A673 (cell line): ENCODE results near the gene TMEM132C.

Source experiments
- EZH2 ChIP-seq: fragments of 200-600 bp; sonication (generic); IDR thresholded peaks from 2 replicates; pipeline ENCODE4 v1.6.1; 2017; ENCODE audit warnings: borderline replicate concordance, low read depth, mild to moderate bottlenecking, mixed read lengths, antibody characterized with exemption, low read length; ENCODE audit not compliant: poor library complexity, severe bottlenecking
- TF ChIP-seq, protein P1 (sequence below): fragments of 300-800, 200-600 bp; sonication (generic); conservative IDR thresholded peaks from 2 replicates; pipeline ENCODE4 v1.5.1; 2017; ENCODE audit warnings: low read depth, mild to moderate bottlenecking, antibody characterized with exemption, low read length, moderate library complexity, mixed read lengths

- no peak for TF ChIP-seq EZH2
- TF ChIP-seq, protein P1, sequence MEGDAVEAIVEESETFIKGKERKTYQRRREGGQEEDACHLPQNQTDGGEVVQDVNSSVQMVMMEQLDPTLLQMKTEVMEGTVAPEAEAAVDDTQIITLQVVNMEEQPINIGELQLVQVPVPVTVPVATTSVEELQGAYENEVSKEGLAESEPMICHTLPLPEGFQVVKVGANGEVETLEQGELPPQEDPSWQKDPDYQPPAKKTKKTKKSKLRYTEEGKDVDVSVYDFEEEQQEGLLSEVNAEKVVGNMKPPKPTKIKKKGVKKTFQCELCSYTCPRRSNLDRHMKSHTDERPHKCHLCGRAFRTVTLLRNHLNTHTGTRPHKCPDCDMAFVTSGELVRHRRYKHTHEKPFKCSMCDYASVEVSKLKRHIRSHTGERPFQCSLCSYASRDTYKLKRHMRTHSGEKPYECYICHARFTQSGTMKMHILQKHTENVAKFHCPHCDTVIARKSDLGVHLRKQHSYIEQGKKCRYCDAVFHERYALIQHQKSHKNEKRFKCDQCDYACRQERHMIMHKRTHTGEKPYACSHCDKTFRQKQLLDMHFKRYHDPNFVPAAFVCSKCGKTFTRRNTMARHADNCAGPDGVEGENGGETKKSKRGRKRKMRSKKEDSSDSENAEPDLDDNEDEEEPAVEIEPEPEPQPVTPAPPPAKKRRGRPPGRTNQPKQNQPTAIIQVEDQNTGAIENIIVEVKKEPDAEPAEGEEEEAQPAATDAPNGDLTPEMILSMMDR = no peak
These were observed 190.0 kb downstream of the TMEM132C start for GRCh38 chr12:128456922-128457321.
